GM19240 (cell line): Measurements from ENCODE around the gene SACM1L.
"Not testable (repeated sequence)": the region's sequence is repeated elsewhere in the genome, so short reads cannot be mapped to it uniquely, and the experiment has no call there.

Experiments
- DNase-seq: peaks from one replicate; pipeline ENCODE4 v3.0.0; 2011; ENCODE audit warnings: low spot score; ENCODE audit not compliant: insufficient read length

The SACM1L gene

GRCh38 chr3:45666757-45667431 is 22.3 kb upstream of the SACM1L start:
- no peak for DNase-seq

- no peak for DNase-seq
Measured at GRCh38 chr3:45667569-45667934, 21.6 kb upstream of the SACM1L start.

GRCh38 chr3:45670436-45670835 is 18.8 kb upstream of the SACM1L start:
- DNase-seq = no peak

GRCh38 chr3:45670991-45671390 is 18.2 kb upstream of the SACM1L start:
- no peak for DNase-seq

- no peak for DNase-seq
Measured at GRCh38 chr3:45673273-45673672, 15.9 kb upstream of the SACM1L start.

GRCh38 chr3:45676325-45677032 is 12.7 kb upstream of the SACM1L start:
- no peak for DNase-seq

GRCh38 chr3:45677033-45677446 is 12.2 kb upstream of the SACM1L start:
- no peak for DNase-seq

- DNase-seq = no peak
Measured at GRCh38 chr3:45677841-45678240, 11.4 kb upstream of the SACM1L start.

GRCh38 chr3:45679805-45680204 is 9.4 kb upstream of the SACM1L start:
- no peak for DNase-seq

GRCh38 chr3:45681221-45681620 is 8.0 kb upstream of the SACM1L start:
- DNase-seq = no peak

GRCh38 chr3:45681846-45682245 is 7.3 kb upstream of the SACM1L start:
- no peak for DNase-seq

GRCh38 chr3:45682311-45682710 is 6.9 kb upstream of the SACM1L start:
- DNase-seq = no peak

GRCh38 chr3:45682786-45683185 is 6.4 kb upstream of the SACM1L start:
- DNase-seq = no peak

- no peak for DNase-seq
Measured at GRCh38 chr3:45683417-45684326, 5.5 kb upstream of the SACM1L start.

- DNase-seq = no peak
Measured at GRCh38 chr3:45684327-45684892, 4.8 kb upstream of the SACM1L start.

GRCh38 chr3:45685722-45686121 is 3.5 kb upstream of the SACM1L start:
- not testable (repeated sequence) for DNase-seq

- DNase-seq = no peak
Measured at GRCh38 chr3:45686850-45687249, 2.3 kb upstream of the SACM1L start.

GRCh38 chr3:45687828-45688193 is 1.4 kb upstream of the SACM1L start:
- no peak for DNase-seq

GRCh38 chr3:45688194-45688881 is 858 bp upstream of the SACM1L start:
- DNase-seq = no peak

GRCh38 chr3:45689787-45690145 is 570 bp downstream of the SACM1L start:
- DNase-seq = no peak

GRCh38 chr3:45690336-45691035 is 1.3 kb downstream of the SACM1L start:
- DNase-seq = no peak
